Stimulated activated naive CD8-positive, alpha-beta T cell treated with anti-CD3 and anti-CD28 coated beads, Interleukin-15, Interleukin-2, amounts not matched to agents 100 U/mL and 50 U/mL, for 24 hours (primary cell): ENCODE data around the gene FAM169A.
"Not testable (repeated sequence)": the region's sequence is repeated elsewhere in the genome, so short reads cannot be mapped to it uniquely, and the experiment has no call there.

Experiments used
- ATAC-seq: fragments of 150-1000 bp; cut with Tn5 transposase; one replicate; pipeline ENCODE4 v1.10.0; 2021
- DNase-seq: peaks from one replicate; pipeline ENCODE4 v3.0.0; 2021

The FAM169A gene

GRCh38 chr5:74801197-74801596 lies 65.0 kb downstream of the FAM169A start:
- no peak for ATAC-seq
- no peak for DNase-seq

GRCh38 chr5:74798977-74799911 lies 66.9 kb downstream of the FAM169A start:
- DNase-seq (no peak), ATAC-seq (no peak)

- DNase-seq, ATAC-seq: not testable (repeated sequence)
These were observed 74.5 kb downstream of the FAM169A start for GRCh38 chr5:74791669-74792068.

GRCh38 chr5:74787424-74787823 lies 78.8 kb downstream of the FAM169A start:
- ATAC-seq, result no peak
- DNase-seq, result no peak

GRCh38 chr5:74786851-74787250 lies 79.3 kb downstream of the FAM169A start:
- no peak for DNase-seq
- ATAC-seq, result no peak

- no peak for ATAC-seq
- DNase-seq, result no peak
These were observed 87.6 kb downstream of the FAM169A start for GRCh38 chr5:74778609-74779008.

GRCh38 chr5:74772359-74772758 lies 93.8 kb downstream of the FAM169A start:
- DNase-seq (no peak), ATAC-seq (no peak)

- peak; percentile 17 for DNase-seq
- peak; percentile 20 for ATAC-seq
These were observed 98.6 kb downstream of the FAM169A start for GRCh38 chr5:74767579-74767913.

- DNase-seq (peak; percentile 91), ATAC-seq (peak; percentile 91)
These were observed 99.2 kb downstream of the FAM169A start, which contains the start of the genes GFM2 and NSA2 for GRCh38 chr5:74766849-74767578. GFM2 (minus strand) TSS chr5:74767117; CDS start chr5:74763742, 3,375 bp downstream. NSA2 (plus strand) TSS chr5:74767249; CDS start chr5:74767361, 112 bp downstream.

GRCh38 chr5:74766418-74766848 lies 99.8 kb downstream of the FAM169A start:
- ATAC-seq, result no peak
- DNase-seq, result no peak

GRCh38 chr5:74765929-74766328 lies 100.3 kb downstream of the FAM169A start:
- DNase-seq (no peak), ATAC-seq (no peak)

GRCh38 chr5:74765201-74765600 lies 101.0 kb downstream of the FAM169A start:
- ATAC-seq (no peak), DNase-seq (no peak)

GRCh38 chr5:74763504-74763903 lies 102.7 kb downstream of the FAM169A start:
- ATAC-seq, result no peak
- DNase-seq, result no peak

- peak; percentile 50 for ATAC-seq
- no peak for DNase-seq
These were observed 103.6 kb downstream of the FAM169A start for GRCh38 chr5:74762599-74762998.

GRCh38 chr5:74761241-74761640 lies 104.9 kb downstream of the FAM169A start:
- DNase-seq, result no peak
- peak; percentile 35 for ATAC-seq

GRCh38 chr5:74748742-74749141 lies 117.4 kb downstream of the FAM169A start:
- not testable (repeated sequence) for ATAC-seq, DNase-seq

GRCh38 chr5:74738406-74738805 lies 127.8 kb downstream of the FAM169A start:
- DNase-seq, result no peak
- ATAC-seq, result no peak

GRCh38 chr5:74736759-74737158 lies 129.4 kb downstream of the FAM169A start:
- no peak for DNase-seq
- no peak for ATAC-seq
